ENCODE data around the gene NOL9. TPM values are rescaled to one million over a fixed set of nuclear protein-coding genes. Genes with fewer than 3 reads are reported as not detected.

Gene NOL9
- polyA plus RNA-seq, 1 of the 3 experiments (the other 2 are of a cell fraction): 7.1 TPM

- POLR2A ChIA-PET: interaction anchor here (1.6 kb wide), 1 partner anchor 23 kb away, joined by 3 read pairs; the partner anchor contains the start of gene KLHL21
- H3K9ac ChIP-seq: no peak overlapping the region
Observed at GRCh38 chr1:6578624-6579373, 24.5 kb upstream of the NOL9 start.

GRCh38 chr1:6577831-6578525, 23.7 kb upstream of the NOL9 start:
- Histone ChIP-seq H3K27me3 (ENCODE audit: insufficient read depth) (no peaks in the 10 kb centered on the region), H3K79me2 (ENCODE audit: insufficient read depth) (peaks cover 26% of the 10 kb centered on the region), H3K4me1 (ENCODE audit: control insufficient read depth in 1 of 2, insufficient read depth in 2 of 2, low read depth in 1 of 2, low read length in 1 of 2) (peaks cover 14 to 32% of the 10 kb centered on the region in 2 experiments; a peak in 2 of 4 replicates), H3F3A (replicated peaks; ENCODE audit: insufficient read depth) (no peaks in the 10 kb centered on the region), H3K9me3 (no peaks in the 10 kb centered on the region), H3K9me2 (no peaks in the 10 kb centered on the region), H3K9ac (no peak overlapping the region), H2AFZ (ENCODE audit: low read depth) (no peak overlapping the region), H3K4me2 (no peak overlapping the region), H4K20me1 (ENCODE audit: insufficient read depth) (no peaks in the 10 kb centered on the region), H3K4me3 (ENCODE audit: low read depth in 2 of 2, low read length in 1 of 2) (no peak overlapping the region), H3K27ac (ENCODE audit: low read depth in 2 of 2, low read length in 1 of 2) (no peak overlapping the region; a peak in 1 of 4 replicates), H3K36me3 (replicated peaks in 1 of 2; ENCODE audit: control insufficient read depth in 1 of 2, insufficient read depth in 2 of 2, low read length in 1 of 2) (peaks cover 0 to 2% of the 10 kb centered on the region in 2 experiments)
- POLR2A ChIA-PET: interaction anchor here (0.9 to 1.6 kb wide), 2 partner anchors 23 to 24 kb away, joined by 3 read pairs; partner anchors contain the start of genes KLHL21 and NOL9
- CTCF ChIA-PET: interaction anchor here (1.5 to 8.5 kb wide), 3 partner anchors 23 to 68 kb away, joined by 4 to 68 read pairs (median 5); partner anchors contain the start of genes NOL9 and TAS1R1
- no peak for TF ChIP-seq GABPA (IDR thresholded peaks at IDR 0.05; ENCODE audit: low read depth)
- no peak for TF ChIP-seq RFX5 (IDR thresholded peaks at IDR 0.05; ENCODE audit: low read length)
- no peak for TF ChIP-seq RAD21 (IDR thresholded peaks at IDR 0.05; ENCODE audit: low read length)
- no peak for TF ChIP-seq YY1 (IDR thresholded peaks at IDR 0.05; ENCODE audit: low read depth)
- no peak for TF ChIP-seq EZH2phosphoT487 (IDR thresholded peaks at IDR 0.05; ENCODE audit: borderline replicate concordance, low read depth)
- TF ChIP-seq SIN3A (IDR thresholded peaks at IDR 0.05; ENCODE audit: borderline replicate concordance, low read depth, low read length): no peak
- TF ChIP-seq GATA2 (CRISPR knock-in tag; IDR thresholded peaks at IDR 0.05): no peak
- peak; percentile 25 for DNase-seq
- WGBS (ENCODE audit: low lambda C conversion rate): 75% methylated on average over 5 of the region's 6 CpGs

More at GRCh38 chr1:6578624-6579373, 24.5 kb upstream of the NOL9 start:
- peaks cover 14 to 32% of the 10 kb centered on the region in 2 experiments; a peak in 2 of 4 replicates for H3K4me1 ChIP-seq (ENCODE audit: control insufficient read depth in 1 of 2, insufficient read depth in 2 of 2, low read depth in 1 of 2, low read length in 1 of 2)
- peak overlapping the region; percentile 76 to 88; a peak in 3 of 4 replicates for H3K27ac ChIP-seq (ENCODE audit: low read depth in 2 of 2, low read length in 1 of 2)
- peaks cover 0 to 2% of the 10 kb centered on the region in 2 experiments for H3K36me3 ChIP-seq (replicated peaks in 1 of 2; ENCODE audit: control insufficient read depth in 1 of 2, insufficient read depth in 2 of 2, low read length in 1 of 2)
- H3K79me2 ChIP-seq (ENCODE audit: insufficient read depth): peaks cover 26% of the 10 kb centered on the region
- H4K20me1 ChIP-seq (ENCODE audit: insufficient read depth): no peaks in the 10 kb centered on the region
- peak overlapping the region in 1 of 2 experiments; percentile 84; a peak in 2 of 4 replicates for H3K4me3 ChIP-seq (ENCODE audit: low read depth in 2 of 2, low read length in 1 of 2)
- H3K9me2 ChIP-seq: no peaks in the 10 kb centered on the region
- 88% methylated on average over 13 of the region's 14 CpGs for WGBS (ENCODE audit: low lambda C conversion rate)
- TF ChIP-seq, protein P1, sequence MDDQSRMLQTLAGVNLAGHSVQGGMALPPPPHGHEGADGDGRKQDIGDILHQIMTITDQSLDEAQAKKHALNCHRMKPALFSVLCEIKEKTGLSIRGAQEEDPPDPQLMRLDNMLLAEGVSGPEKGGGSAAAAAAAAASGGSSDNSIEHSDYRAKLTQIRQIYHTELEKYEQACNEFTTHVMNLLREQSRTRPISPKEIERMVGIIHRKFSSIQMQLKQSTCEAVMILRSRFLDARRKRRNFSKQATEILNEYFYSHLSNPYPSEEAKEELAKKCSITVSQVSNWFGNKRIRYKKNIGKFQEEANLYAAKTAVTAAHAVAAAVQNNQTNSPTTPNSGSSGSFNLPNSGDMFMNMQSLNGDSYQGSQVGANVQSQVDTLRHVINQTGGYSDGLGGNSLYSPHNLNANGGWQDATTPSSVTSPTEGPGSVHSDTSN (IDR thresholded peaks at IDR 0.05): no peak
- TF ChIP-seq GATA2 (CRISPR knock-in tag; IDR thresholded peaks at IDR 0.05) (no peak), FOSL2 (IDR thresholded peaks at IDR 0.05; ENCODE audit: borderline replicate concordance, low read depth) (no peak), RXRA (IDR thresholded peaks at IDR 0.05; ENCODE audit: borderline replicate concordance, low read depth) (no peak), ELF1 (IDR thresholded peaks at IDR 0.05) (no peak)
- TF ChIP-seq, protein P2, sequence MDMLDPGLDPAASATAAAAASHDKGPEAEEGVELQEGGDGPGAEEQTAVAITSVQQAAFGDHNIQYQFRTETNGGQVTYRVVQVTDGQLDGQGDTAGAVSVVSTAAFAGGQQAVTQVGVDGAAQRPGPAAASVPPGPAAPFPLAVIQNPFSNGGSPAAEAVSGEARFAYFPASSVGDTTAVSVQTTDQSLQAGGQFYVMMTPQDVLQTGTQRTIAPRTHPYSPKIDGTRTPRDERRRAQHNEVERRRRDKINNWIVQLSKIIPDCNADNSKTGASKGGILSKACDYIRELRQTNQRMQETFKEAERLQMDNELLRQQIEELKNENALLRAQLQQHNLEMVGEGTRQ (IDR thresholded peaks at IDR 0.05; ENCODE audit: borderline replicate concordance, low read depth, low read length): no peak
- peak; percentile 43 for DNase-seq
- peak overlapping the region; percentile 93 for H2AFZ ChIP-seq (ENCODE audit: low read depth)
- no peaks in the 10 kb centered on the region for H3F3A ChIP-seq (replicated peaks; ENCODE audit: insufficient read depth)
- H3K4me2 ChIP-seq: peak overlapping the region; percentile 83
- CTCF ChIA-PET: interaction anchor here (1.0 to 8.5 kb wide), 3 partner anchors 24 to 32 kb away, joined by 3 to 68 read pairs (median 4); partner anchors contain the start of genes NOL9 and TAS1R1
- no peaks in the 10 kb centered on the region for H3K27me3 ChIP-seq (ENCODE audit: insufficient read depth)
- H3K9me3 ChIP-seq: no peaks in the 10 kb centered on the region
